Psoas muscle (tissue), 8 donors: ENCODE data around the gene LYPD4. TPM values are rescaled to one million over a fixed set of nuclear protein-coding genes. Genes with fewer than 3 reads are reported as not detected.

Experiments
- ATAC-seq, 4 donors: fragments of 200-7000 bp; cut with Tn5 transposase; one replicate each; pipeline ENCODE4 v1.9.1; 2020; ENCODE audit warnings: moderate library complexity in 3 of 4, mild to moderate bottlenecking in 2 of 4
- DNase-seq, 2 donors: peaks; one replicate each; pipeline ENCODE4 v3.0.0-alpha.2; 2020
- H3K27ac ChIP-seq: fragments of 200-600 bp; one replicate; pipeline ENCODE4 v1.8.0; 2022
- H3K27me3 ChIP-seq, 3 donors: fragments of 200-600 bp in 1 of 3; one replicate each; pipeline versions ENCODE4 v1.6.1 to v1.8.0; 2013 to 2022; ENCODE audit warnings: low read length in 2 of 3, mild to moderate bottlenecking in 2 of 3, moderate library complexity in 1 of 3; ENCODE audit not compliant: insufficient read depth in 3 of 3
- H3K36me3 ChIP-seq, 2 donors: fragments of 200-600 bp in 1 of 2; one replicate each; pipeline versions ENCODE4 v1.6.1 to v1.8.0; 2013 to 2022; ENCODE audit warnings: low read depth in 1 of 2, mild to moderate bottlenecking in 1 of 2, moderate library complexity in 1 of 2; ENCODE audit not compliant: insufficient read depth in 1 of 2
- H3K4me1 ChIP-seq: fragments of 200-600 bp; one replicate; pipeline ENCODE4 v1.8.0; 2022
- H3K4me3 ChIP-seq: fragments of 200-600 bp; one replicate; pipeline ENCODE4 v1.8.0; 2022; ENCODE audit warnings: mild to moderate bottlenecking
- H3K9me3 ChIP-seq: fragments of 200-600 bp; one replicate; pipeline ENCODE4 v1.8.0; 2022
- WGBS, 3 donors: extraction: QIAGEN DNeasy Blood & Tissue Kit; methylation state at CpG; one replicate each; pipeline versions ENCODE4 v1.1.6 to v1.1.7; 2013; 5-methylcytosine and 5-hydroxymethylcytosine counted together
- intact Hi-C, 2 donors: fragments of 100-400 bp; cut with DNase I; formaldehyde crosslinking; loops; one replicate each; pipeline versions ENCODE4 v1.11.0 to v1.14.2; 2022
- polyA plus RNA-seq, 3 donors: library from polyadenylated mRNA; stranded (reverse); fragments of 200-250 nt; gene quantifications; one replicate each; pipeline ENCODE4 v1.2.3, GENCODE V29; 2013
- total RNA-seq, 4 donors: library from RNA; stranded (reverse); fragmentation: NEBNext Ultra II Directional in 2 of 4; extraction: Animal tissue kit (Norgen Biotek cat#: 25700) in 2 of 4; gene quantifications; one replicate each; pipeline versions ENCODE4 v1.2.1 to v1.2.4, GENCODE V29; 2021 to 2023
- TF ChIP-seq, protein P1 (sequence below): fragments of 200-600 bp; IDR thresholded peaks from one replicate; pipeline ENCODE4 v1.8.0; 2022; ENCODE audit warnings: antibody characterized with exemption
- donor health status: healthy with polysubstance abuse.
- donor health status: DM: no; HTN: no; CAD: no; lungs with moderate emphysema.
- donor health status: Bipolar disorder and iron deficiency.
- donor health status: healthy.
- donor health status: DM: yes; HTN: yes; CAD: no.
- donor health status: DM: no; HTN: no; CAD: no.
- donor health status: DM: no; HTN: no; CAD: no.
- donor health status: DM: yes; HTN: yes; CAD: no.

Gene LYPD4
- total and polyA plus RNA-seq, 7 donors = not detected

DNA sequence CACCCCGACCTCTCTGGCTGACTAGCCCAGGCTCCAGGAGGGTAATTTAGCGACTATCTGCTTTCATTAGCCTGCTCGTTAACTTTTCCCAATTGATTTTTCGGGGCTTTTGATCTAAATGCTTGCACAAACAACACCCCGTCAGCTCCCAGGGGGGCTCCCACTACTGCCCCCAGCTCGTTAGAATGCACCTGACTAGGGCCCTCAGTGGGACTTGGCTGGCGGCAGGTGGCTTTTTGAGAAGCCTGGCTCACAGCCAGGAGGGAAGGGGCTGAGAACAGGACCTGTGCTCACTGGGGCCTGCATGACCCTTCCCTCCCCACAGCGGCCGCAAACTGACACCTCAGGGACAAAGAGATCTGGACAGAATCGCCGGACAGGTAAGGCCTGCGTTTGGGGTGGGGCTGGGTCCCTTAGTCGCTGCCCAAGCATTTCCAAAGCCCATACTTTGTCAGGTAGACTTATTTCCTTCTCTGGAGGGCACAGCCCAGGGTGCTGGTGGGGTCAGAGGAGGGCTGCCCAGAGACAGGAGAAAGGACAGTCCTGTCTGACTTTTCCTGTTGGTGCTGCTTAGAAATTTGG is 25.0 kb upstream of the LYPD4 start:
- H3K27me3 ChIP-seq = no peaks in the 10 kb centered on the region
- intact Hi-C loops = no loop called here
- H3K27ac ChIP-seq = no peak overlapping the region
- H3K9me3 ChIP-seq = no peaks in the 10 kb centered on the region
- H3K4me3 ChIP-seq = no peak overlapping the region
- peaks cover 3% of the 10 kb centered on the region for H3K4me1 ChIP-seq
- peaks cover 16 to 75% of the 10 kb centered on the region in 2 donors for H3K36me3 ChIP-seq
- ATAC-seq (no peak), DNase-seq (peak in 1 of 2 donors; percentile 33)
- WGBS, 3 donors = 78 to 85% (median 81%) methylated on average over 11 to 13 of the region's 13 CpGs
- TF ChIP-seq, protein P1, sequence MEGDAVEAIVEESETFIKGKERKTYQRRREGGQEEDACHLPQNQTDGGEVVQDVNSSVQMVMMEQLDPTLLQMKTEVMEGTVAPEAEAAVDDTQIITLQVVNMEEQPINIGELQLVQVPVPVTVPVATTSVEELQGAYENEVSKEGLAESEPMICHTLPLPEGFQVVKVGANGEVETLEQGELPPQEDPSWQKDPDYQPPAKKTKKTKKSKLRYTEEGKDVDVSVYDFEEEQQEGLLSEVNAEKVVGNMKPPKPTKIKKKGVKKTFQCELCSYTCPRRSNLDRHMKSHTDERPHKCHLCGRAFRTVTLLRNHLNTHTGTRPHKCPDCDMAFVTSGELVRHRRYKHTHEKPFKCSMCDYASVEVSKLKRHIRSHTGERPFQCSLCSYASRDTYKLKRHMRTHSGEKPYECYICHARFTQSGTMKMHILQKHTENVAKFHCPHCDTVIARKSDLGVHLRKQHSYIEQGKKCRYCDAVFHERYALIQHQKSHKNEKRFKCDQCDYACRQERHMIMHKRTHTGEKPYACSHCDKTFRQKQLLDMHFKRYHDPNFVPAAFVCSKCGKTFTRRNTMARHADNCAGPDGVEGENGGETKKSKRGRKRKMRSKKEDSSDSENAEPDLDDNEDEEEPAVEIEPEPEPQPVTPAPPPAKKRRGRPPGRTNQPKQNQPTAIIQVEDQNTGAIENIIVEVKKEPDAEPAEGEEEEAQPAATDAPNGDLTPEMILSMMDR = no peak

DNA sequence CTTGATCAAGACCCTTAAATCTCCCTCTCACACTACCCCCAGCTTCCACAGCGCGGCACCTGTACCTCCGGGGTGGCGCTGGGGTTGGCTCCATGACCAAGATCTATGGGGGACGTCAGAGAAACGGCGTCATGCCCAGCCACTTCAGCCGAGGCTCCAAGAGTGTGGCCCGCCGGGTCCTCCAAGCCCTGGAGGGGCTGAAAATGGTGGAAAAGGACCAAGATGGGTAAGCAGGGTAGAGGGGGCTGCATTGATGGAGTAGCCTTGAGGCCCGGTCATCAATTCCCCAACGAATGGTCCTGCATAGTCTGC is 24.5 kb upstream of the LYPD4 start:
- ATAC-seq (no peak), DNase-seq (peak in 1 of 2 donors; percentile 37)
- Histone ChIP-seq H3K9me3 (no peaks in the 10 kb centered on the region), H3K4me1 (peaks cover 3% of the 10 kb centered on the region), H3K4me3 (no peak overlapping the region), H3K36me3 (peaks cover 16 to 80% of the 10 kb centered on the region in 2 donors), H3K27ac (no peak overlapping the region), H3K27me3 (no peaks in the 10 kb centered on the region)
- TF ChIP-seq, protein P1 = no peak
- 81 to 90% (median 86%) methylated on average over 12 of the region's 12 CpGs for WGBS, 3 donors
- intact Hi-C loops = no loop called here

DNA sequence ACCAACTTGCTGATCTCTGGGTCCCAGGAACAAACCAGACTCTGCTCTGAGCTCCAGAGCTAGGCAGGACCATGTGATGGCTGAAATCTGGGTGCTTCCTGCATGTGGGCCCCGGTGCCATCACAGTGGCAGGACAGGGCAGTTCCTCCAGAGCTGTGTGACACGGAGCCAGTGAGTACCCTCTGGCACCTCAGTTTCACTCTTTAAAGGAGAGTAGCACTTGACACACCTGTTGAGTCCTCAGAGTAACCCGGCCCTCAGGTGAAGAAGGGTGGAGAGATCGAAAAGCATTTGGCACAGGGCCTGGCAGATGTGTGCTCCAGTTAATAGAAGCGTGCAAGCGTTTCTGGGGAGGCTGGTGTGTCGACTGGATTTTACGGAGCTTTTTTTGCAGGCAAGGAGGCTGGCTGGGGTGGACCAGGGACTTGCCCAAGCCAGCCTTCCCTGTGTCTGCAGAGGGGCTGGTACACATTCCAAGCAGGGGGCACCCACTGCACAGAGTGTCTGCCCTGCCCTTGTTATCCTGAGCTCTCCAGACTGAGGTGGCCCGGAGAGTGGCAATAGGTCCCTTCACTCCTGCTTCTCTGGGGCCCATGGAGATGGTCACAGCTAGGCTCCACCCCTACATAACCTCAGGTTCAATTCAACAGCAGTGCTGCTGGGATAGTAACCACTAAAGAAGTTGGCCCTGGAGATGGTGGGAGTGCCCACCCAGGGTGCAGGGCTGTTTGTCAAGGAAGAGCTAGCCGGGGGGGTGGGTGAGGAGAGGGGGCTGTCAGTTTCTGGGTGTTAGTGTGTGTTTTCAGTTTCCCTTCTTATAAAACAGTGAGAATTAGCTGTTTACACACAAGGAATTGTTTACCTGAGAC is 23.9 kb upstream of the LYPD4 start:
- Histone ChIP-seq H3K27ac (no peak overlapping the region), H3K4me1 (peaks cover 3% of the 10 kb centered on the region), H3K9me3 (no peaks in the 10 kb centered on the region), H3K36me3 (peaks cover 18 to 86% of the 10 kb centered on the region in 2 donors), H3K27me3 (no peaks in the 10 kb centered on the region), H3K4me3 (no peak overlapping the region)
- 71 to 81% (median 75%) methylated on average over 10 of the region's 10 CpGs for WGBS, 3 donors
- DNase-seq = peak in 1 of 2 donors; percentile 19
- no peak for ATAC-seq
- intact Hi-C loops = no loop called here
- TF ChIP-seq, protein P1 = no peak

DNA sequence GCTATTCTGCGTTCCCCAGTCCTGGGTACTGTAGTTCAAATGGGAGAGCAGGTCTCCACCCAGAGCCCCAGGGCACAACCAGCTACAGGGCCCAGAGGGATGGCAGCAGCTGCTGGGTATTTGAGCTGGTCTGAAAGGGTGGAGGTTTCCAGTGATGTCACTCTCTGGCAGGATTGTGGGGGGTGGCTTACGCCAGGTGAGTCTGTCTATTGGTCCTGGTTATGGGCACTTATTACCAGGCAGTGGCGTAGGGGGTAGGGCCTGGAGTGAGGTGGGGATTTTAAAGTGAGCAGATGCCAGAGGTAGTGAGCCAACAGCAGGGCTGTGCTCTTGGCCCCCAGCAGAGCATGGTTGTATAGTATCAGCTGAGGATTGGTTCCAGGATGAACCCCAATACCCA is 21.8 kb upstream of the LYPD4 start:
- peaks cover 18% of the 10 kb centered on the region for H3K4me1 ChIP-seq
- 90 to 94% (median 93%) methylated on average over 3 of the region's 3 CpGs for WGBS, 3 donors

More for the DNA sequence above, 21.8 kb upstream of the LYPD4 start:
- ATAC-seq (peak in 1 of 4 donors; percentile 36), DNase-seq (peak in 1 of 2 donors; percentile 15)
- intact Hi-C loops = no loop called here
- H3K4me3 ChIP-seq = no peak overlapping the region
- TF ChIP-seq, protein P1 = no peak
- H3K9me3 ChIP-seq = no peaks in the 10 kb centered on the region
- no peaks in the 10 kb centered on the region for H3K27me3 ChIP-seq
- H3K27ac ChIP-seq = no peak overlapping the region
- H3K36me3 ChIP-seq = peaks cover 20 to 99% of the 10 kb centered on the region in 2 donors
